Measurements from ENCODE around the gene SDF2L1. TPM values are rescaled to one million over a fixed set of nuclear protein-coding genes. Genes with fewer than 3 reads are reported as not detected.

Gene SDF2L1
- total and polyA plus RNA-seq, 2 donors (not counting 3 experiments of a cell fraction or from before 2014, with no cell fraction given): 66.7 to 79.5 TPM

DNA sequence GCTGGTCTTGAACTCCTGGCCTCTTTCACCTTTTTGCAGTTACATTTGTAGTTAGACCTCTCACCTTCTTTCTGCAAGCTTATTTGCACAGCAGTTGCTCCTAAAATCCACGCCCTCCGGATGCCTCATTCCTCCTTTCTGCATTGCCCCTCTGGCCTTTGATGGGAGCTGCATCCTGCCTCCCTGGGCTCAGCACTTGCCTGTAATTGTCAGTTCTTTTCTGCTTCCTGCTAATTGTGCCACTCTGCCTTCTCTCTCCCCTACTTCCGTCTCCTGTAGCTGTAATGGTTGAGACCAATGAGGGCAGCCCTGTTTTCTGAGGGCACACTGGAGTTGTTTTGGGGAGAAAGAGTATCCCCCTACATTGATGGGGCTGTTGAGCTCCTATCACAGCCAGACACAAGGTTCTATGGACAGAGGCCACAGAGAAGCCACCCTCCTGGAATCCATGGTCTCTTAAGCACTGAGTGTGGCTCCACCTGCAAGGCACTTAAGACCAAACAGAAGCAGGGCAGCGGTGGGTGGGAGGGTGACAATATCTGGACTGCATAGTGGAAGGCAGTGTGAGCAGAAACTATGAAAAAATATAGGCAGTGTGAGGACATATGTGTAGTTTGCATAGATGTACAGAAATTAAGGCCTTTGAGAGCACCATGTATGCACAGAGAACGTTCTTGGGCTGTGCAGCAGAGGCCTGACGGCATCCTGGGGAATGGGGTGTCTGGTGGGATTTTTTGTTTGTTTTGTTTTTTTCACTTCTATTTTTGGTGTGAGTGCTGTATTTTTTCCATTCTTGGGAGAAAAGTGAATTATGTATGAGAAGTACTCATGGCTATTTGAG is 42.8 kb upstream of the SDF2L1 start:
- Histone ChIP-seq H3K9me1 (replicated peaks; ENCODE audit: control insufficient read depth, extremely low read depth, insufficient read depth, low read length) (no peaks in the 10 kb centered on the region), H3K4me3 (replicated peaks in 1 of 3; ENCODE audit: insufficient read depth in 1 of 3, low read depth in 1 of 3, low read length in 3 of 3) (no peak overlapping the region), H3K79me2 (ENCODE audit: control insufficient read depth, insufficient read depth, low read length) (peaks cover 92% of the 10 kb centered on the region), H2AFZ (ENCODE audit: low read depth, low read length) (no peak overlapping the region), H3K4me1 (ENCODE audit: control insufficient read depth, extremely low read depth, insufficient read depth, low read length) (peaks cover 4% of the 10 kb centered on the region), H4K20me1 (replicated peaks; ENCODE audit: control insufficient read depth, extremely low read depth, insufficient read depth, low read length) (peaks cover 7% of the 10 kb centered on the region), H3K27ac (ENCODE audit: insufficient read depth, low read depth, low read length) (no peak overlapping the region), H3K36me3 (ENCODE audit: control insufficient read depth in 2 of 2, extremely low read depth in 1 of 2, insufficient read depth in 2 of 2, low read length in 2 of 2) (peaks cover 8 to 9% of the 10 kb centered on the region in 2 experiments), H3K9me3 (replicated peaks; ENCODE audit: control insufficient read depth, insufficient read depth, low read length) (no peaks in the 10 kb centered on the region), H3K4me2 (ENCODE audit: insufficient read depth, low read length) (no peak overlapping the region), H3K27me3 (ENCODE audit: control insufficient read depth in 2 of 2, insufficient read depth in 2 of 2, low read length in 2 of 2) (no peaks in the 10 kb centered on the region), H3K9ac (replicated peaks; ENCODE audit: extremely low read depth, insufficient read depth, low read length) (peak overlapping the region; percentile 3)
- FAIRE-seq (no peak), DNase-seq (ENCODE audit: low read depth, low spot score) (no peak)
- TF ChIP-seq JUN (IDR thresholded peaks at IDR 0.05; ENCODE audit: borderline replicate concordance, insufficient read depth, insufficient read length, low read depth) (no peak), EZH2 (IDR thresholded peaks at IDR 0.05; ENCODE audit: borderline replicate concordance, low read depth, low read length, severe bottlenecking) (no peak), POLR2A (IDR thresholded peaks at IDR 0.05; ENCODE audit: low read depth, low read length) (no peak), FOS (IDR thresholded peaks at IDR 0.05; ENCODE audit: borderline replicate concordance, insufficient read depth, low read length) (no peak), MYC (IDR thresholded peaks at IDR 0.05; ENCODE audit: low read depth, low read length) (no peak), POLR2AphosphoS5 (IDR thresholded peaks at IDR 0.05; ENCODE audit: insufficient read depth, low read depth, low read length) (no peak), GATA2 (IDR thresholded peaks at IDR 0.05; ENCODE audit: insufficient read depth, insufficient read length, low read depth, low read length) (no peak)
- TF ChIP-seq, protein P1, sequence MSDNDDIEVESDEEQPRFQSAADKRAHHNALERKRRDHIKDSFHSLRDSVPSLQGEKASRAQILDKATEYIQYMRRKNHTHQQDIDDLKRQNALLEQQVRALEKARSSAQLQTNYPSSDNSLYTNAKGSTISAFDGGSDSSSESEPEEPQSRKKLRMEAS (IDR thresholded peaks at IDR 0.05; ENCODE audit: insufficient read depth, insufficient read length): no peak
- TF ChIP-seq, protein P2, sequence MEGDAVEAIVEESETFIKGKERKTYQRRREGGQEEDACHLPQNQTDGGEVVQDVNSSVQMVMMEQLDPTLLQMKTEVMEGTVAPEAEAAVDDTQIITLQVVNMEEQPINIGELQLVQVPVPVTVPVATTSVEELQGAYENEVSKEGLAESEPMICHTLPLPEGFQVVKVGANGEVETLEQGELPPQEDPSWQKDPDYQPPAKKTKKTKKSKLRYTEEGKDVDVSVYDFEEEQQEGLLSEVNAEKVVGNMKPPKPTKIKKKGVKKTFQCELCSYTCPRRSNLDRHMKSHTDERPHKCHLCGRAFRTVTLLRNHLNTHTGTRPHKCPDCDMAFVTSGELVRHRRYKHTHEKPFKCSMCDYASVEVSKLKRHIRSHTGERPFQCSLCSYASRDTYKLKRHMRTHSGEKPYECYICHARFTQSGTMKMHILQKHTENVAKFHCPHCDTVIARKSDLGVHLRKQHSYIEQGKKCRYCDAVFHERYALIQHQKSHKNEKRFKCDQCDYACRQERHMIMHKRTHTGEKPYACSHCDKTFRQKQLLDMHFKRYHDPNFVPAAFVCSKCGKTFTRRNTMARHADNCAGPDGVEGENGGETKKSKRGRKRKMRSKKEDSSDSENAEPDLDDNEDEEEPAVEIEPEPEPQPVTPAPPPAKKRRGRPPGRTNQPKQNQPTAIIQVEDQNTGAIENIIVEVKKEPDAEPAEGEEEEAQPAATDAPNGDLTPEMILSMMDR (IDR thresholded peaks at IDR 0.05; ENCODE audit: extremely low read depth in 1 of 2, insufficient read depth in 1 of 2, low read depth in 1 of 2, low read length in 2 of 2): no peak
- ChIA-PET CTCF (interaction anchor here (0.9 to 1.0 kb wide), 2 partner anchors 9 to 11 kb away, joined by 3 to 4 read pairs; no protein-coding TSS in a partner anchor), POLR2A (interaction anchor here (0.7 kb wide), 1 partner anchor 1064 kb away, joined by 4 read pairs; no protein-coding TSS in a partner anchor)
- intact Hi-C loops (cut with micrococcal nuclease) (no loop called here), dilution Hi-C loops (cut with MboI; ENCODE audit: extremely low pct_ligation_motif_present, low sequenced_read_pairs) (no loop called here)
- BruUV-seq (replicated peaks): no TSS peak
